Tongue (tissue), 2 donors: Measurements from ENCODE around the gene TMIE. TPM values are rescaled to one million over a fixed set of nuclear protein-coding genes. Genes with fewer than 3 reads are reported as not detected.
A peak's percentile ranks its signal among the peaks of the same experiment; 100 is the strongest.

Experiments used
- DNase-seq: peaks from one replicate; pipeline ENCODE4 v3.0.0-alpha.2; 2015
- total RNA-seq: library from RNA; depleted of rRNA; stranded (reverse); fragments of >200 nt; gene quantifications from one replicate; pipeline ENCODE4 v1.2.3, GENCODE V29; 2014

The TMIE gene
- total RNA-seq, 1 donor from 2014 or later = not detected

DNA sequence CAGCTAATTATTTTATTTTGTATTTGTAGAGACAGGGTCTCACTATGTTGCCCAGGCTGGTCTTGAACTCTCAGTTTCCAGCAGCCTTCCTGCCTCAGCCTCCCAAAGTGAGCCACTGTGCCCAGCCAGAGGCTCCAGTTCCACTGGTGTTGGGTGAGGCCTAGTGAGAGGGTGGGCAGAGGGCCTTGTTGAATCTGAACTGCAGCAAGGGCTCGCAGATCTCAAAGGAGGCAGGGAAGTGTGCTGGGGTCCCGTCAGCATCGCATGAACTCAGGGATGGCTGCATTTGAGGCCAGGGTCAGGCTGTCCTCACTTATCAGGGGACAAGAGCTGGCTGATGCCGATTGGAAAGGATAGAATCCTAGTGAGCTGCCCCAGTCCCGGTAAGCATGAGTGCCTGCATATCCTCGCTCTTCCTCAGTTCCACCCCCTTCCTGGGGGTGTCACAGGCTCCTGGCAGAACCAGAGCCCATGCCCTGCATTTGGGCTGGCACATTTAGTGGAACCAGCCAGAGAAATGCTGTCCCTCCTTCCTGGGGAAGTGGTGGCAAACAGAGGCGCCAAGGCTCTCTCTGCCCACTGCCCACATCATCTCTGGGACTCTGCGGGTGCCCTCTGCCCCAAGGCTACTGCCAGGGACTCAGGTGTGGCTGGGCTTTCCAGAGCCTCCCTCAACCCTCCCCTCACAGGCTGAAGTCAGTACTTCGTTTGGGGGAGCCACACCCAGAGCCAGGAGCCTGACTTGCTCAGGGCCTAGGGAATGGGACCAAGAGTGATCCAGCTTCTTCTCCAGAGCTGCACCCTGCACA is 31.8 kb upstream of the TMIE start:
- DNase-seq = no peak

DNA sequence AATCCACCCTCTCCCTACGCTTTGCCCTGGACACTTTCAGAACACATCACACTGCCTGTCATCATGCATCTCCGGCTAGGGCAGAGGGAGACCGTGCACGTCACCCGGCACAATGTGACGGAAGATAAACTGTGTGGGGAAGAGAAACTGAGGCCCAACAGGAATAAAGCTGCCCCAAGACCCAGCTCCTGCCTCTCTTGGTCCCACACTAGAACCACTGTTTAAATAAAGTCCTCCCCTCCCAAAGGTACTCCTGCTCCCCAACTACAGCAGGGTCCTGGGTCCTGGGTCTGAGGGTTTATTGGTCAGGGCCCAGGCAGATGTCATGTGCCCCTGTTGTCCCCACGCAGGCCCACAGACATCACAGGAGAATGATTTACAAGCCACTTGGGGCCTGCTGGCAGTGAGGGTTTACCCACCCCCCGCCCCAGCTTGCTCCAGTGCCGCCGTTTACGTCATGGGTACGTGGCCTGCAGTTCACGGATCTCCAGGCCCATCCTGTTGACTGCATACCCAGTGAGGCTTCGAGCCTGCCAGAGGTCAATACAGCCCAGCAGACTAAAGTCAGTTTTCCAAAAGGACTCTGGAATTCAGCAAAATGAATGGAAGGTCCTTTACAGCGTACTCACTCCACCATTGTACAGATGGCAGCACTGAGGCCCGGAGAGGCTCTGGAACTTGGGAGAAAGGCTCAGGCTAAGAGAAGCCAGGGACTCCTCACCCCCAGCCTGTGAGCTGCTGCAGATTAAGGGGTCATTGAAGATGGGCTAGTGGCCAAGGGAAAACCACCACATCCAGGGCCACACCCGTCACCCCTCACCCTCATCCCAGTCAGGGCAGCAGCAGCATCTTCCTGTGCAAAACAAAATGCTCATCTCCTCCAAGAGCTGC is 30.9 kb upstream of the TMIE start:
- no peak for DNase-seq

DNA sequence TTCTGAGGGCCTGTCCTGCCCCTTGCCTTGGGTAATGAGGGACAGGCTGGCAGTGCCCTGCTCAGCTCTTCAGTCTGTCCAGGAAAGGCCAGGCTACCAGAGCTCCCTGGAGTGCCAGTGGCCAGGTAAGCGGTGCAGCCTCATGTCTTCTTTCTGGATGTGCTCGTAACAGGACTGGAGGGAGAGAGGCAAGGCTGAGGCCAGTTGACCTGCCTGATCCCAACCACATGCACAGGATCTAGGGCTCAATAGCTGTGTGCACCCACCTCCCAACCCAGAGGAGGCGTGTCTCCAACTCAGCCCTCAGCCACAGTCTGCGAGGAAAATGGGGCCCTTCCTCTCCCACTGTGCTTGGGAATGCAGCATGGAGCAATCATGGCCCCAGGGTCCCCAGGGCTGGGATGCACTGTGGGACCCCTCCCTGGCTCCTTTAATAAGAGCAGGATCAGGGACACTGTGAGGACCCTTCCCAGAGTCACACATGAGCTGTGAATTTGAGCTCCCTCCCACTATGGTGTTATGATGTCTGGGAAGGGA is 30.2 kb upstream of the TMIE start:
- DNase-seq = no peak

DNA sequence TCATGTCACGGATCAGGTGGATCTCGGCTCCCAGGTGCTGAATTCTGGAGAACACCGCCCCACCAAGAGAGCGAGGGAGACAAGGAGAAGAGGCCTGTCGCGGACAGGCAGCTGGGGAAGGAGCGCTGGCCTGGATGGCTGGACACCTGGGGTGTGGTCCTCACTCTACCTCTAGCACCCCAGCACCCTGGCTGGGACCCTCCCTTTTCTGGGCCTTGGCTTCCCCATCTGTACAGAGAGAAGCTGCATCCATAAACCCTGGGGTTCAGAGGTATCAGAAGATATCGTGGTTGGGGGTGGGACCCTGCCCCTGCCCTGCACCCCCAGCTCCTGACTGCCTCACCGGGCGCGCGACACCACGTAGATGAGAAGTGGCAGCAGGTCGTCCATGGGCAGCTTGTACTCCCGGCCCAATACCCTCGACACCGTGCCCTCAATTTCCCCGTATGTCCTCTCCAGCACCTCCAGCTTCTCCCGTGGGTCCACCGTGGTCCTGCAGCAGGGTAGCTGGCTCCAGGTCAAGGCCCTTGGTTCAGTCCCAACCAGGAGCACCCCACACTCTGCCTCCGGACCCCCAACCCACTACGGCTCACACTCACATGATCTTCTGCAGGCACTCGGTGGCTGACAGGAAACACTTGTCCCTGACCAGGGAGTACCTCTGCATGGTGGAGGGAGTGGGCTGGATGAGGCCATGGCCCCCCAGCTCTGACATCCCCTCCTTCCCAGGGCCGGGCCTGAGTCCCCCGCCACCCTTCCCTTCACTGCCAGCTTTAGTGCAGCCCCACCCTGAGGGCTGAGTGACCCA is 29.4 kb upstream of the TMIE start:
- no peak for DNase-seq

DNA sequence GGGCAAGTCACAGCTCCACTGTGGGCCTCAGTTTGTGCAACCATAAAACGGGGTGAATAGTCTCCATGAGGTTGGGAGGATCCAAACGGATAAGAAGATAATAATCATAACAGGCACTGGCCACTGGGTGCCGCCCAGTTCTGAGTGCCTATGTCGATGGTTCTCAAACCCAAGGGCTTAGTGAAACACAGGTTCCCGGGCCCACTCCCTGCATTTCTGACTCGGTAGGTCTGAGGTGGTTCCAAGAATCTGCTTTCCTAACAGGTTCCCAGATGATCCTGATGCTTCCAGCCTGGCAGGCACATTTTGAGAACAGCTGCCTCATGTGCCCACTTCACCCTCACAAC is 28.9 kb upstream of the TMIE start:
- no peak for DNase-seq

DNA sequence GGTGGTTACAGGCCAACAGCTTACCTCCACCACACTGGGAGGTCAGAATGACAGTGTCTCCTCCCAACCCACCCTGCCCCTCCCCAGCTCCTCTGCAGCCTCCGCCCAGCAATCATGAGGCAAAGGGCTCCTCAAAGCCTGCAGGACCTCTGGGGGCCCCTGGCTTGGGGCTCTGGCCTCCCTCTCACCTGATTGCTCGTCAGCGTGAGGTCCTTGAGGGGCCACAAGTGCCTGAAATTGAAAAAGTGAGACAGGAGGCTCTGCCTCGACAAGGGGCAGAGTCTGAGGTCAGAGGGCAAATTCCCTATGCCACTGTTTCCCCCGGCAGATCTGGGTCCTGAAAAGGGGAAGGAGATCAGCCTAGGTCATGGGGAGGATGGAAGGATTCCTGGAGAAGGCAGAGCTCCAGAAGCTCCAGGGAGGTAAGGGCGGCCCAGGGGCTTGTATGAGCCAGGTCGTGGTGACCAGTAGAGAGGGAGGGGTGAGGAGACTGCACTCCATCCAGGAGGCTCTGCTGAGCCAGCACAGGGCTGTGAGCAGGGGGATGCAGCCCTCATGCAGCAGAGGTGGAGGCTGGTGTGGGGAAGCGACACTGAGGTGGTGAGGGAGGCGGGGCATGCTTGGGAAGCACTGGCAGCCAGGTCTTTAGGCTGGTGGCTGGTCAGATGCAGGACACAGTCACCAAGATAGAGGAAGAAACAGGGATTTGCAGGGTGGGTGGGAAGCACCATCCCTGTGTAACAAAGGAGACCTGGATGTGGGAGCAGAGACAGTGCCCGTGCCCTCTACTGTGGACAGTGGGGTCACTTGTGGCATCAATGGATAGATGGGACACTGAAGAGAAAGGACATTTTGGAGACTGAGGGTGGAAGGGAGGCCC is 27.8 kb upstream of the TMIE start:
- no peak for DNase-seq

DNA sequence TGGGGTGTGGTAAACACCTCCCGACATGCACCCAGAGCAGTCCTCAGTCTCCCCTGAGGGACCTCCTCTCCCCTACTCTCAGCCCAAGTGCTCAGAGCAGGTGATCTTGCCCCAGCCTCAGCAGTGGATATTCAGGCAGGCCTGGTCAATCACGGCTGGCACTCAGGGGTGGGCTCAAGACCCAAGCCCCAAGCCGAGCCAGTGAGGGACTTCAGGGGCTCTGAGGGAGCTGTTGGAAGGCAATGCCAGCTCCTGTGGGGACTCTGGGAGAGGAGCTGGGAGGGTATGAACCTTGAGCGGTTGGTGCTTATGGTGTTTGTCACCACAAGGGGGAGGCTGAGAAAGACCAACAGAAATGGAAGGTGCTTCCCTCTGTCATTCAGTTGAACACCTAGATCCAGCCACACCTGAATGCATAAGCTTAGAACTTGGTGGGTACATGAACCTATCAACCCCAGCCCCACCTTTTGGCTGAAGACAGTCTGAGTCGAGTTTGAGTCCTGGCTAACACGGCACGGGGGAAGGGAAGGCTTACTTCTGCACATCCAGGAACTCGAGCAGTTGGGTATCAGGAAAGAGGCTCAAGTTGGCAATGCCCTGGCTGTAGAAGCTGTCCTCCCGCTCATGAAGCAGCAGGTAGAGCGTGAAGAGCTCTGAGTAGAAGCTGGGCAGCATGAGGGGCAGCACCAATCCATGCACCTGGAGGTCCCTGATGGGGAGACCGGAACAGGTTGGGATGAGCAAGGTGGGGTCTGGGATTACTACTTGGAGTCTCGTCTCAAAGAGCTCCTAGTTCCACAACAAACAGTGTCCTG is 27.0 kb upstream of the TMIE start:
- DNase-seq = no peak

DNA sequence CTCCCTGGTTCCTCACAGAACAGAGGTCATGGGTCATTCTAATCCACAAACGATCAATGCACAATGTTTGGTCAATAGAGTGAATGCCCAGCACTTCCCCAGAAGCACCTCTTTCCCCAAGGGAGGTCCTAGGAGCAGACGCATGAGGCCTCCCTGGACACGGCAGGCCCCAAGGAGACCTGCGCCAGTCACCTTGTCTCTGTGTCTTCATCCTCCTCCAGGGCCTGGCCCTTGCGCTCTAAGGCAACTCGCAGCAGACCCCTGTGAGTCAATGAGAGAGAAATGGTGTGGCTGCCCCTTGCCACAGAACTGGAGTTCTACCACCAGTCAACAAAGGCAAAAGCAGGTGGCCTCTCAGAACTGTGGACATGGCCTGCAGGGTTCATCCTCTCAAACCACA is 25.8 kb upstream of the TMIE start:
- no peak for DNase-seq

DNA sequence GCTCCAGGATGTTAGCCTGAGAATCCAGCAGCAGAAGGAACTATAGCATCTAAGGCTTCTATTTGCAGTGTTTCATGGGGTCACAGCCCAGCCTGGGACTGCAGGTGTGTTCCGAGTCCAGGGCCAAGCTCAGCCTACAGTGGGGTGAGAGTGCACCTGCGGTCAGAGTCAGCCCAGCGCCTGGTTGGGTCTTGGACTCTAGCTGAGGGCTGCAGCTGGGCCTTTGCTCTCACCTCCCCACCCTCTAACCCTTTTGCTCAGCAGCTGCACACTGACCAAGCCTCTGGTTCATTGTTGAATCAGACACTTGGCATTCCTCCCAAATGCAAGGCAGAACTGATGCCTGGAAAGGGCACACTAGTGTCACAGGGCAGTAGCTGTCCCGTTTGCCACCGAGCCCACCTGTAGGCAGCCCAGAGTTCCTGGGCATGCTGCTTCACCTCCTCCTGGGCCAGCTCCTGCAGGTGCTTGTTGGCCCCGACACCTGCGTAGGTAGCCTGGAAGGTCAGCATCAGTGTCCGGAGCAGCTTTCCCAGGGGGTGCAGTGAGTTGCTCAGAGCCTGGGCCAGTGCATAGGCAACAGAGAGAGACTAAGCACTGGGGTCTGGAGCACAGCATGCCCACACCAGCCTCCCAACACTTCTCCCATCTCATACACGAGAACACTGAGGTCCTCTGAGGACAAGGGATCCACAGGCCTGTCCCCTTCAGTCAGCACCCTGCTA is 25.2 kb upstream of the TMIE start:
- DNase-seq = no peak

DNA sequence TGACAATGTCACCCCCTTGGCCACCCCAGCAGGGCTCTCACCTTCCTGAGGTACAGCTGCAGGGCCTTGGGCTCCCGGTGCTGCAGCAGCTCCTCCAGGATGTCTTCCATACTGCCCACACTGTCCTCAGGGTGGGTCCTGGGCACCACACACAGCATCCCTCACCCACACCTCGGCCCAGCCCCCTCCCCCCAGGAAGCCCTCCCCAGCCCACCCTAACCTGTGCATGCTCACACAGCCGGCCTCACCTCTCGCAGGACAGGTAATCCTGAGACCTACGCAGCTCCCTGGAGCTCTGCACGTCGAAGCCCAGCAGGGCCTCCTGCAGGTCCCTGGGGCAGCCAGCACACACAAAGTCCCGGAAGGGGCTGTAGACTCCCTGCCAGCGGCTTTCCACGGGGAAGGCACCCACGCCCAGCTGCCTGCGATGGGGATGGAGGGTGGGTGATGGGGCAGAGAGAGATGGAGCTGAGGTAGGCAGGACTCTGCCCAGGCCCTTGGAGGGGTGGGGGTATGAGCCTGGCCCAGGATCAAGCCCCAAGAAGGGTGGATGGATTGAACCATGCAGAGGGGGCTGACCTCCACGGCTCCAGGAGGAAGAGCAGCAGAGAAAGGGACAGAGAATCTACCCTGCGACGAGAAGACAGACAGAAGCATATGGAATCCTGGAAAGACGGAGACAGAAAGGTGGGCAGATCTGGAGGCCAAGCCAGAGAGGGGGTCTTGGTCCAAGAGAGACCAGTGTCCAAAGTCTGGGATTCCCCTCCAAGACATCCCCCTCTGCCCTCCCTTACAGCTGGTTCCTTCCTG is 24.4 kb upstream of the TMIE start:
- DNase-seq = no peak

DNA sequence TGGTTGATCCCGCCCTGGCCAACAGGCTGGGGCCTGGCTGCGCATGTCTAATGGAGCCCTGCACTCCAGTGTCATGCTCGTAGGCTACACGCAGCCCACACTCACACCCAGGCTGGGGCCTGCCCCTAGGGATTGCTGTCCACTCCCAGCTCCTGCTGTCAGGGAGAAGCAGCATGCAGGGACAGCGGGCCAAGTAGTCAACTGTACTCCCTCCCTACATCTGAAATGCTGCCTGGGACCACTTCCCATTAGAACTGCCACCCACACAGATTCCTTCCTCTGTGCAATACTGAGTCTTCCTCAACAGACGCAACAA is 23.8 kb upstream of the TMIE start:
- DNase-seq = peak; percentile 54

DNA sequence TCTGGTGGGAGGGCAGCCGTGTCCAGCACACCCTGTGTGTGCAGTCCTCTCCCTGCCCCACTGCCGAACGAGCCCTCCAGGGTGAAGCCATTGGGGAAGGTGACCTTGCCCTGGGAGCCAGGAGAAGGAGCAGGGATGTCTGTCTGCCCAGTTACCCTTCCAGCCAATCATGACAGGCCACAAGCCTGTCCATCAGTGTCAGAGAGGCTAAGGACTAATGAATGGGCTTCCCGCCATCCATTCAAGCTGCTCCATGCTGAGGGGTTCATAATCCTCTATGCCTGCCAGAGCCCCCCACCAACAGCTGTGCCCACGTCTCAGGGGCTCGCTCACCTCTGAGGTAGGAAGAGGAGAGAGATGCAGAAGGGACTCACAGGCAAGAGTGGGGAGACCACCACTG is 22.9 kb upstream of the TMIE start:
- DNase-seq = no peak

DNA sequence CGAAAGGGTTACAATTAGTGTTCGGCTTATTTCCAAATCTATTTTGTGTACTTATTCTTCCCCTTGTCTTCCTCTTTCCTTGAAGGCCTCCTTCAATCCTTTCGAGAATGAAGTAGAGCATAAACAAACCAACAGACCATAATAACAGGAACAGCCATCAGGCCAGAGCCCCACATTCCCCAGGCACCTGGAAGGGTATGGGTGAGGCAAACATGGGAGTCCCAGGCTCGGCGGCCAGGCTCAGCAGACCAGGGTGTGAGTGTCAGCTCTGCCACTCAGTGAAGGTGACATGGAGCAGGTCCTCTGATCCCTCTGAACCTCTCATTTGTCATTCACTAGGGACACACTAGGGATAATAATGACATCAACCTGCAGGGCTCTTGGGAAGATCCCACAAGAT is 21.5 kb upstream of the TMIE start:
- DNase-seq = no peak

DNA sequence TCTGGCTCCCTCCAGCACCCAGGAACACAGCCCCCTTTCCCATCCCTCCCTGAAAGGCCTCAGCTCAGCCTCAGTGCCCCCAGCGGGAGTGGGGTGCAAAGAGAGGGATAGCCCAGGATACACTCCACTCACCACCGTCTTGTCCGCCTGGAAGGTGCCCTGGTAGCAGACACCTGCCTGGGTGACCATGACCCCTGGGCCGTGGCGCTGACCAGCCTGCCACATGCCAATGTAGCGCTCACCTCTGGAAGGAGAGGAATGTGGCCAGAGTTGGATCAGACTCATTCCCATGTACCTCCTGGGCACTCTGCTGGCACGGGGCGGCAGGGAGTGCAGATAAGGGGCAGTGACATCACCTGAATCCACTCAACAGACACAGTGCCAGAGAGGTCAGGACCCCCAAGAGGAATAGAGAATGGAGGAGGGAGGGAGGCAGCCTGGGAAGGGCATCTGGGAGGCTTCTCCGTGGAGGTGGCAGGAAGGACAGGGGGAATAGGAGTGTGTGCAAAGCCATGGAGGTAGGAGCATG is 20.8 kb upstream of the TMIE start:
- DNase-seq = no peak

DNA sequence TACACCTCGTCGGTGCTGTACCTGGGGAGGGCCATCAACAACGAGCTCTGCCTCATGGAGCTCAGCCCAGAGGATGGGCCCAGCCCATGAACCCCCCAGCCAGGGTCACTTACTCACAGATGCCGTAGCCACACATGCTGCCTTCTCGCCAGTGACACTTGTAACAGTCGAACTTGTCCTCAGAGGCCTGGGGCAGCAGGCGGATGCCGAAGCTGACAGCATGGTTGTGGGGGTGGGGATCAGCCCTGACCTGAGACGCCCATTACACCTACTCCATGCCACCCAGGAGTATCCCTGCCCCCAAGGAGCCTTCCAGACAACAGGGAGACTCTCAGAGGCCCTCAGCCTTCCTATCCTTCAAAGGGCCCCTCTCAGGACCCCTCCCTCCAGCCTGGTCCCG is 19.8 kb upstream of the TMIE start:
- no peak for DNase-seq

DNA sequence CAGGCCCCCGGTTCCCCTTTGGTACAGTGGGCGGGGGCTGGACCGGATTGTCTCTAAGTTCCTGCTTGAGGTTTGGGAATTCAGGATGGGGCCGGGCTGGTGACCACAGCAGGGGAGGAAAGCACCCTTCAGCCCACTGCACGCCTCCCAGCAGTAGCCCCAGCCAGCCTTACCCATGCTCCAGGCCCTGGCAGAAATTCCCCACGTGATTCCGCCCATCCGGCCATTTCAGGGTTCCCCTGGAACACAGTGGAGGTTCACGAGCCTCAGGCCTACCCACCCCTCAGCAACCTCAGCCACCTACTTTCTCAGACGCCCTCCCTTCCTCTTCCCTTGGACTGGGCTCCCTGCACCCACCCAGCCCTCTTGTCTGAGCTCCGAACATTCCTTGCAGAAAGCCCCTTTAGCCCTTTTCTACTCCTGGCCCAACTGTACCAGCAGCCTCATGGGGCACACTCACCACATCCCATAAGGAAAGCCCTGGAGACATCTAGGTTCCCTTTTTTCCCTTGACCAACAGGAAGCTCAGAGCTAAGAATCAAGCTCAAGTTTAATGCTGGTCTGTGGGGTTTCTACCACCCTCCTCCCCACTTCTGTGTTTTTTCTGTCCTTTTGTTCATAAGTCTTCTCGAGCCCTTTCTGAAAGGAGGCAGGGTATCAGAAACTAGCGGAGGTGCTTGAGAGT is 19.2 kb upstream of the TMIE start:
- DNase-seq = no peak

DNA sequence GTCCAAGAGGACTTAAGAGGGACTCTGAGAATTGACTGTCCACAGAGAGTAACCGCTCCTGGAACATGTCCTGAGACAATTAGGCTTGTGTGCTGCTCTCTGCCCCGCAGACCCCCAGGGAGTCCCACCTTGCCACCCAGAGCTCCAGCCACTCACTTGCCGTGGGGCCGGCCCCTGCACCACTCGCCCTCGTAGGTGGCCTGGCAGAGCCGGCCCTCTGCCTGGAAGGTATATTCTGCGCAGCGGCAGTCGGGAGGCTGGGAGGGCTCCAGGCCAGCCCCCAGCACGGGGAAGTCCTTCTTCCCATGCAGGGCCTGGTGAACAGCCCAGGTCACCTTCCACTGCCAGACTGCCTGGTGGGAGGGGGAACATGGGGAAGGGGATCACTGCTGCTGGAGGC is 18.2 kb upstream of the TMIE start:
- DNase-seq = no peak

DNA sequence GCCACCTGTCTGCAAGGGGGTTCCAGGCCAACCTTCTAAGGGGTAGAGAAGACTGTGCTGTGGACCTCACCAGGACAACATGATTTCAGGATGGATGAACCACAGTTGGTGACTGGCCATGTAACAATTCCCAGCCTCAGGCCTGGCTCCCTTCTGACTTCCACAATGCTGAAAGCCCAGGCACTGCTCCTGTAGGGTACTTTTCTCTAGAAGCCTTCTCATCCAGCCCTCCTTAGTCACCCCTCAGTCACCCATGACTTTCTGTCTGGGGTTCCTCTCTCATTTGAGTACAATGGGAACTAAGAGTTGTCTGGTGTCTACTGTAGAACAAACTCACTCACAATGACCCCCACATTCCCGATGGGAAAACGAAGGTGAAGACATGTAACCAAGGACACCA is 16.3 kb upstream of the TMIE start:
- DNase-seq = no peak
